ENCODE data around the gene KHNYN. TPM values are rescaled to one million over a fixed set of nuclear protein-coding genes. Genes with fewer than 3 reads are reported as not detected.

KHNYN gene
- total RNA-seq, 1 donor from 2014 or later: 43.8 TPM

GRCh38 chr14:24416254-24416931 lies 13.4 kb upstream of the KHNYN start:
- Mint-ChIP-seq H3K36me3 (ENCODE audit: low read depth, unreplicated experiment) (peaks cover 42% of the 10 kb centered on the region), H3K27me3 (ENCODE audit: unreplicated experiment) (peaks cover 15% of the 10 kb centered on the region), H3K4me3 (ENCODE audit: unreplicated experiment) (no peak overlapping the region), H3K9me3 (ENCODE audit: unreplicated experiment) (no peaks in the 10 kb centered on the region), H3K27ac (ENCODE audit: unreplicated experiment) (no peak overlapping the region), H3K4me1 (ENCODE audit: unreplicated experiment) (peaks cover 3% of the 10 kb centered on the region)
- no peak for TF ChIP-seq CTCF (IDR thresholded peaks at IDR 0.05; ENCODE audit: unreplicated experiment)
- DNase-seq (ENCODE audit: low spot score): no peak

GRCh38 chr14:24416932-24417619 lies 12.7 kb upstream of the KHNYN start:
- no peak for TF ChIP-seq CTCF (IDR thresholded peaks at IDR 0.05; ENCODE audit: unreplicated experiment)
- Mint-ChIP-seq H3K4me3 (ENCODE audit: unreplicated experiment) (no peak overlapping the region), H3K36me3 (ENCODE audit: low read depth, unreplicated experiment) (peaks cover 37% of the 10 kb centered on the region), H3K9me3 (ENCODE audit: unreplicated experiment) (no peaks in the 10 kb centered on the region), H3K27me3 (ENCODE audit: unreplicated experiment) (peaks cover 14% of the 10 kb centered on the region), H3K4me1 (ENCODE audit: unreplicated experiment) (peaks cover 3% of the 10 kb centered on the region), H3K27ac (ENCODE audit: unreplicated experiment) (no peak overlapping the region)
- DNase-seq (ENCODE audit: low spot score): no peak

GRCh38 chr14:24417832-24418491 lies 11.8 kb upstream of the KHNYN start:
- no peak overlapping the region for H3K27ac Mint-ChIP-seq (ENCODE audit: unreplicated experiment)
- H3K4me1 Mint-ChIP-seq (ENCODE audit: unreplicated experiment): peaks cover 3% of the 10 kb centered on the region
- H3K27me3 Mint-ChIP-seq (ENCODE audit: unreplicated experiment): peaks cover 14% of the 10 kb centered on the region
- H3K9me3 Mint-ChIP-seq (ENCODE audit: unreplicated experiment): no peaks in the 10 kb centered on the region
- peaks cover 28% of the 10 kb centered on the region for H3K36me3 Mint-ChIP-seq (ENCODE audit: low read depth, unreplicated experiment)
- H3K4me3 Mint-ChIP-seq (ENCODE audit: unreplicated experiment): no peak overlapping the region
- no peak for TF ChIP-seq CTCF (IDR thresholded peaks at IDR 0.05; ENCODE audit: unreplicated experiment)
- no peak for DNase-seq (ENCODE audit: low spot score)

DNA sequence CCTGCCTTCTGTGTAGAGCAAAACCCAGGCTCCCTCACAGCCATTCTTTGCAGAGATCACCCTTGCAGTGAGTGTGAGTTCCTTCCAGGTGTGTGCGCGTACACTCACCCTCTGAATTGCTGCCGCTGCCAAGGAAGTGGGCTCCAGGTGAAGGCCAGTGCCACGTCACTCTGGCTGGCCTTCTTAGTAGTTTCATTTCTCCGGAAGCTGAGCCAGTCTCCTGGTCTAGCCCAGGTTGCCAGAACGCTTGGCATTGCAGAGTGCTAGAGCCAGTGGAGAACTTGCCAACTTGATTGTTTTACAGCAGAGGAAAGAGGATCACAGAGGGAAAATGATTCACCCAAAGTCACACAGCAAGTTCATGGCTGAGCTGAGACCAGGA lies 11.3 kb upstream of the KHNYN start:
- Mint-ChIP-seq H3K27me3 (ENCODE audit: unreplicated experiment) (peaks cover 13% of the 10 kb centered on the region), H3K36me3 (ENCODE audit: low read depth, unreplicated experiment) (peaks cover 24% of the 10 kb centered on the region), H3K4me3 (ENCODE audit: unreplicated experiment) (no peak overlapping the region), H3K9me3 (ENCODE audit: unreplicated experiment) (no peaks in the 10 kb centered on the region), H3K4me1 (ENCODE audit: unreplicated experiment) (peaks cover 3% of the 10 kb centered on the region), H3K27ac (ENCODE audit: unreplicated experiment) (no peak overlapping the region)
- no peak for TF ChIP-seq CTCF (IDR thresholded peaks at IDR 0.05; ENCODE audit: unreplicated experiment)
- DNase-seq (ENCODE audit: low spot score): no peak

GRCh38 chr14:24422261-24422660 lies 7.5 kb upstream of the KHNYN start:
- peaks cover 5% of the 10 kb centered on the region for H3K36me3 Mint-ChIP-seq (ENCODE audit: low read depth, unreplicated experiment)

More at GRCh38 chr14:24422261-24422660, 7.5 kb upstream of the KHNYN start:
- no peak overlapping the region for H3K4me3 Mint-ChIP-seq (ENCODE audit: unreplicated experiment)
- DNase-seq (ENCODE audit: low spot score): no peak
- no peaks in the 10 kb centered on the region for H3K9me3 Mint-ChIP-seq (ENCODE audit: unreplicated experiment)
- no peak overlapping the region for H3K27ac Mint-ChIP-seq (ENCODE audit: unreplicated experiment)
- H3K27me3 Mint-ChIP-seq (ENCODE audit: unreplicated experiment): peaks cover 6% of the 10 kb centered on the region
- TF ChIP-seq CTCF (IDR thresholded peaks at IDR 0.05; ENCODE audit: unreplicated experiment): no peak
- H3K4me1 Mint-ChIP-seq (ENCODE audit: unreplicated experiment): peaks cover 9% of the 10 kb centered on the region
